Neural cell (in vitro differentiated cells): ENCODE data around the gene VKORC1. TPM values are rescaled to one million over a fixed set of nuclear protein-coding genes. Genes with fewer than 3 reads are reported as not detected.

Source experiments
- H2AFZ ChIP-seq: fragments of 200-600, 300-800 bp; sonication (generic), shearing (Covaris generic); 2 replicates; pipeline ENCODE4 v1.6.0; 2014; ENCODE audit warnings: low read depth, mild to moderate bottlenecking, antibody characterized with exemption, low read length, moderate library complexity
- H3F3A ChIP-seq: fragments of 200-600 bp; shearing (Covaris generic); 2 replicates; pipeline ENCODE4 v1.6.1; 2016; ENCODE audit warnings: mild to moderate bottlenecking, moderate library complexity, mixed read lengths, antibody characterized with exemption, low read length; ENCODE audit not compliant: insufficient read depth, poor library complexity, severe bottlenecking
- H3K27ac ChIP-seq: fragments of 200-600, 300-800 bp; sonication (generic), shearing (Covaris generic); 2 replicates; pipeline ENCODE4 v1.5.1; 2014; ENCODE audit warnings: mild to moderate bottlenecking, low read length, moderate library complexity
- H3K27me3 ChIP-seq: fragments of 300-800, 200-600 bp; sonication (generic), shearing (Covaris generic); 2 replicates; pipeline ENCODE4 v1.6.0; 2014; ENCODE audit warnings: mild to moderate bottlenecking, low read depth, low read length, moderate library complexity; ENCODE audit not compliant: insufficient read depth
- H3K36me3 ChIP-seq: fragments of 300-800, 200-600 bp; sonication (generic), shearing (Covaris generic); 2 replicates; pipeline ENCODE4 v1.5.1; 2014; ENCODE audit warnings: mild to moderate bottlenecking, antibody characterized with exemption, low read length, moderate library complexity; ENCODE audit not compliant: insufficient read depth
- H3K4me2 ChIP-seq: fragments of 300-800, 200-600 bp; sonication (generic), shearing (Covaris generic); 2 replicates; pipeline ENCODE4 v1.6.0; 2014; ENCODE audit warnings: mild to moderate bottlenecking, low read length
- H3K4me3 ChIP-seq: fragments of 300-800, 200-600 bp; sonication (generic), shearing (Covaris generic); 2 replicates; pipeline ENCODE4 v1.5.1; 2014; ENCODE audit warnings: mild to moderate bottlenecking, low read length, moderate library complexity
- H3K79me2 ChIP-seq: fragments of 200-600 bp; shearing (Covaris generic); replicated peaks from 2 replicates; pipeline ENCODE4 v1.6.0; 2014; ENCODE audit warnings: mild to moderate bottlenecking, low read length, moderate library complexity; ENCODE audit not compliant: insufficient read depth
- H3K9ac ChIP-seq: fragments of 300-800, 200-600 bp; sonication (generic), shearing (Covaris generic); 2 replicates; pipeline ENCODE4 v1.6.1; 2016; ENCODE audit warnings: mild to moderate bottlenecking, low read length, mixed read lengths
- H3K9me2 ChIP-seq: fragments of 200-600 bp; shearing (Covaris generic); 2 replicates; pipeline ENCODE4 v1.6.1; 2016; ENCODE audit warnings: mild to moderate bottlenecking, low read length, mixed read lengths; ENCODE audit not compliant: insufficient read depth
- H3K9me3 ChIP-seq: fragments of 200-600, 300-800 bp; sonication (generic), shearing (Covaris generic); 2 replicates; pipeline ENCODE4 v1.6.1; 2016; ENCODE audit warnings: mild to moderate bottlenecking, mixed run types, low read length, moderate library complexity, mixed read lengths
- H4K20me1 ChIP-seq: fragments of 200-600 bp; shearing (Covaris generic); 2 replicates; pipeline ENCODE4 v1.6.1; 2016; ENCODE audit warnings: mild to moderate bottlenecking, mixed run types; ENCODE audit not compliant: insufficient read depth
- EP300 ChIP-seq: fragments of 450-650 bp; conservative IDR thresholded peaks from 2 replicates; pipeline ENCODE4 v1.6.1; 2014; ENCODE audit warnings: antibody characterized with exemption, mild to moderate bottlenecking, moderate library complexity; ENCODE audit not compliant: poor library complexity, severe bottlenecking
- EZH2 ChIP-seq: fragments of 200-600, 300-800 bp; shearing (Covaris generic), sonication (generic); IDR thresholded peaks from 2 replicates; pipeline ENCODE4 v1.6.1; 2014; ENCODE audit warnings: antibody characterized with exemption, low read length, borderline replicate concordance, mild to moderate bottlenecking; ENCODE audit not compliant: insufficient read depth, poor library complexity, severe bottlenecking
- MXI1 ChIP-seq: fragments of 450-650 bp; conservative IDR thresholded peaks from 2 replicates; pipeline ENCODE4 v1.6.1; 2014; ENCODE audit warnings: antibody characterized with exemption, mild to moderate bottlenecking; ENCODE audit not compliant: poor library complexity, severe bottlenecking
- POLR2AphosphoS5 ChIP-seq: IDR thresholded peaks from 2 replicates; pipeline ENCODE4 v1.6.1; 2012
- RAD21 ChIP-seq: fragments of 450-650 bp; conservative IDR thresholded peaks from 2 replicates; pipeline ENCODE4 v1.6.1; 2014; ENCODE audit warnings: antibody characterized with exemption, mild to moderate bottlenecking, moderate library complexity
- SMC3 ChIP-seq: fragments of 450-650 bp; conservative IDR thresholded peaks from 2 replicates; pipeline ENCODE4 v1.6.1; 2014; ENCODE audit warnings: antibody characterized with exemption, mild to moderate bottlenecking, moderate library complexity; ENCODE audit not compliant: poor library complexity
- TAF1 ChIP-seq: IDR thresholded peaks from 2 replicates; pipeline ENCODE4 v1.6.1; 2012; ENCODE audit warnings: low read depth
- polyA plus RNA-seq: library from polyadenylated mRNA; depleted of rRNA; stranded (reverse); fragments of >200 nt; gene quantifications from 2 replicates; pipeline ENCODE4 v1.2.3, GENCODE V29; 2014
- TF ChIP-seq, protein P1 (sequence below): IDR thresholded peaks from 2 replicates; pipeline ENCODE4 v1.6.1; 2012; ENCODE audit warnings: borderline replicate concordance
- TF ChIP-seq, protein P2 (sequence below): fragments of 450-650 bp; IDR thresholded peaks from 2 replicates; pipeline ENCODE4 v1.5.1; 2014; ENCODE audit warnings: antibody characterized with exemption, mild to moderate bottlenecking, moderate library complexity; ENCODE audit not compliant: poor library complexity, severe bottlenecking

VKORC1 gene
- polyA plus RNA-seq, 1 donor from 2014 or later: 105 TPM

DNA sequence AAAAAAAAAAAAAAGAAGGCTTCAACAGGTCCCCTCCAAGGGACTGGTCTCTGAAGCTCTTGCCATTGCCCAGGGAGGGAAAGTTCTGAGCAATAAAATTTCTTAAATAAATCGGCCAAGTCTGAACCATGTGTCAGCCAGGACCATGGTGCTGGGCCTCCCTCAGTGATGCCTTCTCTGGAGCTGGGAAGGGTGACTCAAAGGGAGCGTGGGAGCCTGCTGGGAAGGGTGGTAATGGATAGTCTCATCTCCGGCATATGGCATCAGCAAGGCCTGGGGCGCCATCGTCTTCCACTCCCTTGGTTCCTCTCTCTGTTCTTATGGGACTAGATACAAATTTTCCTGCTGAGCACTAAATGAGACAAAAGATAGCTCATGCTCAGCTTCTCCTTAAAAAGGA lies 2.3 kb downstream of the VKORC1 start:
- H3K9ac ChIP-seq: peak overlapping the region; percentile 91

DNA sequence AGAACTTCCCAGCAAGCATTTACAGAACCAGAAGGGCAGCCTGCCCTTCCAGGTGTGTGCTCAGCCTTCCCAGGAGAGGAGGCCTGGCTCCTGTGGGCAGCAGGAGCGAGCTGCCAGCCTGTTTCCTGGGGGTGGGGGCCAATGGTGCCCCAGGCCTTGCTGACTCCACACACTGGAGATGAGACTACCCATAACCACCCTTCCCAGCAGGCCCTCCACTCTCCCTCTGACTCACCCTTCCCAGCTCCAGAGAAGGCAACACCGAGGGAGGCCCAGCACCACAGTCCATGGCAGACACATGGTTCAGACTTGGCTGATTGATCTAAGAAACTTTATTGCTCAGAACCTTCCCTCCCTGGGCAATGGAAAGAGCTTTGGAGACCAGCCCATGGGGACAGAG lies 4.1 kb downstream of the VKORC1 start:
- H3K36me3 ChIP-seq: no peaks in the 10 kb centered on the region
- TF ChIP-seq EZH2 (no peak), POLR2AphosphoS5 (no peak), EP300 (no peak)
- TF ChIP-seq, protein P1, sequence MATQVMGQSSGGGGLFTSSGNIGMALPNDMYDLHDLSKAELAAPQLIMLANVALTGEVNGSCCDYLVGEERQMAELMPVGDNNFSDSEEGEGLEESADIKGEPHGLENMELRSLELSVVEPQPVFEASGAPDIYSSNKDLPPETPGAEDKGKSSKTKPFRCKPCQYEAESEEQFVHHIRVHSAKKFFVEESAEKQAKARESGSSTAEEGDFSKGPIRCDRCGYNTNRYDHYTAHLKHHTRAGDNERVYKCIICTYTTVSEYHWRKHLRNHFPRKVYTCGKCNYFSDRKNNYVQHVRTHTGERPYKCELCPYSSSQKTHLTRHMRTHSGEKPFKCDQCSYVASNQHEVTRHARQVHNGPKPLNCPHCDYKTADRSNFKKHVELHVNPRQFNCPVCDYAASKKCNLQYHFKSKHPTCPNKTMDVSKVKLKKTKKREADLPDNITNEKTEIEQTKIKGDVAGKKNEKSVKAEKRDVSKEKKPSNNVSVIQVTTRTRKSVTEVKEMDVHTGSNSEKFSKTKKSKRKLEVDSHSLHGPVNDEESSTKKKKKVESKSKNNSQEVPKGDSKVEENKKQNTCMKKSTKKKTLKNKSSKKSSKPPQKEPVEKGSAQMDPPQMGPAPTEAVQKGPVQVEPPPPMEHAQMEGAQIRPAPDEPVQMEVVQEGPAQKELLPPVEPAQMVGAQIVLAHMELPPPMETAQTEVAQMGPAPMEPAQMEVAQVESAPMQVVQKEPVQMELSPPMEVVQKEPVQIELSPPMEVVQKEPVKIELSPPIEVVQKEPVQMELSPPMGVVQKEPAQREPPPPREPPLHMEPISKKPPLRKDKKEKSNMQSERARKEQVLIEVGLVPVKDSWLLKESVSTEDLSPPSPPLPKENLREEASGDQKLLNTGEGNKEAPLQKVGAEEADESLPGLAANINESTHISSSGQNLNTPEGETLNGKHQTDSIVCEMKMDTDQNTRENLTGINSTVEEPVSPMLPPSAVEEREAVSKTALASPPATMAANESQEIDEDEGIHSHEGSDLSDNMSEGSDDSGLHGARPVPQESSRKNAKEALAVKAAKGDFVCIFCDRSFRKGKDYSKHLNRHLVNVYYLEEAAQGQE: no peak
- H3K79me2 ChIP-seq: peaks cover 11% of the 10 kb centered on the region
- H3K4me2 ChIP-seq: no peak overlapping the region
- H2AFZ ChIP-seq: no peak overlapping the region
- no peak overlapping the region for H3K27ac ChIP-seq
- no peaks in the 10 kb centered on the region for H3K9me2 ChIP-seq
- no peak overlapping the region for H3K4me3 ChIP-seq
- no peaks in the 10 kb centered on the region for H3K27me3 ChIP-seq
- H3F3A ChIP-seq: no peaks in the 10 kb centered on the region
- H3K9me3 ChIP-seq: no peaks in the 10 kb centered on the region
- no peaks in the 10 kb centered on the region for H4K20me1 ChIP-seq
- no peak overlapping the region for H3K9ac ChIP-seq

More for the DNA sequence above, 2.3 kb downstream of the VKORC1 start:
- Histone ChIP-seq H4K20me1 (no peaks in the 10 kb centered on the region), H2AFZ (no peak overlapping the region), H3K36me3 (no peaks in the 10 kb centered on the region), H3K4me2 (no peak overlapping the region), H3K9me3 (no peaks in the 10 kb centered on the region), H3K79me2 (peaks cover 11% of the 10 kb centered on the region), H3K27me3 (no peaks in the 10 kb centered on the region), H3F3A (no peaks in the 10 kb centered on the region), H3K9me2 (no peaks in the 10 kb centered on the region), H3K27ac (no peak overlapping the region), H3K4me3 (peak overlapping the region; percentile 99)
- TF ChIP-seq, protein P2, sequence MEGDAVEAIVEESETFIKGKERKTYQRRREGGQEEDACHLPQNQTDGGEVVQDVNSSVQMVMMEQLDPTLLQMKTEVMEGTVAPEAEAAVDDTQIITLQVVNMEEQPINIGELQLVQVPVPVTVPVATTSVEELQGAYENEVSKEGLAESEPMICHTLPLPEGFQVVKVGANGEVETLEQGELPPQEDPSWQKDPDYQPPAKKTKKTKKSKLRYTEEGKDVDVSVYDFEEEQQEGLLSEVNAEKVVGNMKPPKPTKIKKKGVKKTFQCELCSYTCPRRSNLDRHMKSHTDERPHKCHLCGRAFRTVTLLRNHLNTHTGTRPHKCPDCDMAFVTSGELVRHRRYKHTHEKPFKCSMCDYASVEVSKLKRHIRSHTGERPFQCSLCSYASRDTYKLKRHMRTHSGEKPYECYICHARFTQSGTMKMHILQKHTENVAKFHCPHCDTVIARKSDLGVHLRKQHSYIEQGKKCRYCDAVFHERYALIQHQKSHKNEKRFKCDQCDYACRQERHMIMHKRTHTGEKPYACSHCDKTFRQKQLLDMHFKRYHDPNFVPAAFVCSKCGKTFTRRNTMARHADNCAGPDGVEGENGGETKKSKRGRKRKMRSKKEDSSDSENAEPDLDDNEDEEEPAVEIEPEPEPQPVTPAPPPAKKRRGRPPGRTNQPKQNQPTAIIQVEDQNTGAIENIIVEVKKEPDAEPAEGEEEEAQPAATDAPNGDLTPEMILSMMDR: no peak
- TF ChIP-seq POLR2AphosphoS5: no peak
- no peak for TF ChIP-seq MXI1
- no peak for TF ChIP-seq RAD21
- TF ChIP-seq, protein P1: no peak
- no peak for TF ChIP-seq TAF1
- no peak for TF ChIP-seq EZH2
- no peak for TF ChIP-seq SMC3
- TF ChIP-seq EP300: no peak
